Ectodermal cell (in vitro differentiated cells): ENCODE measurements around the gene BAHD1.

ENCODE experiments used
- H3K27ac ChIP-seq: 2 replicates; pipeline ENCODE4 v1.7.0; 2013; ENCODE audit warnings: mild to moderate bottlenecking, low read depth, low read length; ENCODE audit not compliant: insufficient read depth, poor library complexity, severe bottlenecking
- H3K27me3 ChIP-seq: 2 replicates; pipeline ENCODE4 v1.7.0; 2013; ENCODE audit warnings: mild to moderate bottlenecking, low read length; ENCODE audit not compliant: insufficient read depth, control insufficient read depth, poor library complexity, severe bottlenecking
- H3K36me3 ChIP-seq: one replicate; pipeline ENCODE4 v1.7.0; 2013; ENCODE audit warnings: low read length; ENCODE audit not compliant: control insufficient read depth, insufficient read depth
- H3K4me1 ChIP-seq: one replicate; pipeline ENCODE4 v1.7.0; 2013; ENCODE audit warnings: low read length; ENCODE audit not compliant: control insufficient read depth, insufficient read depth
- H3K4me3 ChIP-seq: 2 replicates; pipeline ENCODE4 v1.7.0; 2013; ENCODE audit warnings: low read depth, low read length, control low read depth; ENCODE audit not compliant: insufficient read depth
- H3K9me3 ChIP-seq: 2 replicates; pipeline ENCODE4 v1.7.0; 2013; ENCODE audit warnings: mild to moderate bottlenecking, low read length, moderate library complexity; ENCODE audit not compliant: control insufficient read depth
- WGBS, 2 experiments: methylation state at CpG; one replicate each; pipeline ENCODE4 v1.1.7; 2013; ENCODE audit warnings: missing lambda C conversion rate in 2 of 2; 5-methylcytosine and 5-hydroxymethylcytosine counted together

BAHD1 gene

GRCh38 chr15:40466426-40467260 is 25.9 kb downstream of the BAHD1 start:
- Histone ChIP-seq H3K4me1 (peaks cover 7% of the 10 kb centered on the region), H3K9me3 (no peaks in the 10 kb centered on the region)
- 89 to 91% methylated on average over 7 of the region's 7 CpGs for WGBS, 2 experiments

GRCh38 chr15:40467261-40467615 is 26.5 kb downstream of the BAHD1 start:
- Histone ChIP-seq H3K36me3 (peaks cover 28% of the 10 kb centered on the region), H3K4me1 (peaks cover 7% of the 10 kb centered on the region), H3K27ac (no peak overlapping the region), H3K4me3 (no peak overlapping the region), H3K27me3 (peaks cover 4% of the 10 kb centered on the region), H3K9me3 (no peaks in the 10 kb centered on the region)

More at GRCh38 chr15:40466426-40467260, 25.9 kb downstream of the BAHD1 start:
- Histone ChIP-seq H3K27ac (no peak overlapping the region), H3K36me3 (peaks cover 28% of the 10 kb centered on the region), H3K27me3 (no peaks in the 10 kb centered on the region), H3K4me3 (no peak overlapping the region)

GRCh38 chr15:40468898-40469331 is 28.2 kb downstream of the BAHD1 start:
- H3K4me3 ChIP-seq: no peak overlapping the region
- peaks cover 21% of the 10 kb centered on the region for H3K36me3 ChIP-seq
- peaks cover 6% of the 10 kb centered on the region for H3K27me3 ChIP-seq
- no peak overlapping the region for H3K27ac ChIP-seq
- WGBS, 2 experiments: 93 to 97% methylated on average over 4 of the region's 4 CpGs
- no peaks in the 10 kb centered on the region for H3K9me3 ChIP-seq
- peaks cover 7% of the 10 kb centered on the region for H3K4me1 ChIP-seq

- no peaks in the 10 kb centered on the region for H3K9me3 ChIP-seq
- 92 to 93% methylated on average over 7 of the region's 7 CpGs for WGBS, 2 experiments
- H3K27ac ChIP-seq: peak overlapping the region; percentile 61
- H3K4me3 ChIP-seq: peak overlapping the region; percentile 74
- peaks cover 6% of the 10 kb centered on the region for H3K27me3 ChIP-seq
- peaks cover 14% of the 10 kb centered on the region for H3K36me3 ChIP-seq
- peaks cover 7% of the 10 kb centered on the region for H3K4me1 ChIP-seq
Observed at GRCh38 chr15:40469776-40470390, 29.1 kb downstream of the BAHD1 start.

GRCh38 chr15:40470423-40471104 is 29.8 kb downstream of the BAHD1 start, which contains the start of gene CHST14:
Gene CHST14 (plus strand): TSS chr15:40470984. CDS start chr15:40471214, 230 bp downstream.
- Histone ChIP-seq H3K4me1 (peaks cover 7% of the 10 kb centered on the region), H3K27ac (peak within 1 kb of the TSS; percentile 61), H3K27me3 (peaks cover 6% of the 10 kb centered on the region), H3K36me3 (peaks cover 7% of the 10 kb centered on the region), H3K9me3 (no peaks in the 10 kb centered on the region), H3K4me3 (peak within 1 kb of the TSS; percentile 74)
- 2 to 3% methylated on average over 51 to 52 of the region's 52 CpGs for WGBS, 2 experiments

GRCh38 chr15:40471105-40471807 is 30.5 kb downstream of the BAHD1 start:
- Histone ChIP-seq H3K36me3 (peaks cover 3% of the 10 kb centered on the region), H3K4me1 (peaks cover 7% of the 10 kb centered on the region), H3K27me3 (peaks cover 6% of the 10 kb centered on the region), H3K27ac (no peak overlapping the region), H3K9me3 (no peaks in the 10 kb centered on the region), H3K4me3 (peak overlapping the region; percentile 74)
- WGBS, 2 experiments: 1% methylated on average over 58 to 59 of the region's 60 CpGs

GRCh38 chr15:40471808-40472150 is 31.0 kb downstream of the BAHD1 start:
- H3K36me3 ChIP-seq: peaks cover 3% of the 10 kb centered on the region
- H3K9me3 ChIP-seq: no peaks in the 10 kb centered on the region
- H3K4me1 ChIP-seq: peaks cover 7% of the 10 kb centered on the region
- no peak overlapping the region for H3K27ac ChIP-seq
- H3K4me3 ChIP-seq: peak overlapping the region; percentile 74
- H3K27me3 ChIP-seq: peaks cover 6% of the 10 kb centered on the region
- 20% methylated on average over 16 of the region's 16 CpGs for WGBS, 2 experiments

- no peak overlapping the region for H3K27ac ChIP-seq
- peaks cover under 1% of the 10 kb centered on the region for H3K36me3 ChIP-seq
- H3K9me3 ChIP-seq: no peaks in the 10 kb centered on the region
- peak overlapping the region; percentile 74 for H3K4me3 ChIP-seq
- H3K27me3 ChIP-seq: peaks cover 6% of the 10 kb centered on the region
- peaks cover 7% of the 10 kb centered on the region for H3K4me1 ChIP-seq
- WGBS, 2 experiments: 86 to 89% methylated on average over 9 of the region's 9 CpGs
Observed at GRCh38 chr15:40472171-40472727, 31.5 kb downstream of the BAHD1 start.

- no peak overlapping the region for H3K27ac ChIP-seq
Observed at GRCh38 chr15:40474581-40474980, 33.8 kb downstream of the BAHD1 start.

More at GRCh38 chr15:40474581-40474980, 33.8 kb downstream of the BAHD1 start:
- Histone ChIP-seq H3K4me3 (no peak overlapping the region), H3K4me1 (peaks cover 14% of the 10 kb centered on the region), H3K9me3 (no peaks in the 10 kb centered on the region), H3K36me3 (no peaks in the 10 kb centered on the region), H3K27me3 (peaks cover 6% of the 10 kb centered on the region)
- 82 to 86% methylated on average over 8 of the region's 8 CpGs for WGBS, 2 experiments
